ENCODE data around the gene H1-8. TPM values are rescaled to one million over a fixed set of nuclear protein-coding genes. Genes with fewer than 3 reads are reported as not detected.

The H1-8 gene
- total RNA-seq, 6 experiments from 2014 or later: not detected

DNA sequence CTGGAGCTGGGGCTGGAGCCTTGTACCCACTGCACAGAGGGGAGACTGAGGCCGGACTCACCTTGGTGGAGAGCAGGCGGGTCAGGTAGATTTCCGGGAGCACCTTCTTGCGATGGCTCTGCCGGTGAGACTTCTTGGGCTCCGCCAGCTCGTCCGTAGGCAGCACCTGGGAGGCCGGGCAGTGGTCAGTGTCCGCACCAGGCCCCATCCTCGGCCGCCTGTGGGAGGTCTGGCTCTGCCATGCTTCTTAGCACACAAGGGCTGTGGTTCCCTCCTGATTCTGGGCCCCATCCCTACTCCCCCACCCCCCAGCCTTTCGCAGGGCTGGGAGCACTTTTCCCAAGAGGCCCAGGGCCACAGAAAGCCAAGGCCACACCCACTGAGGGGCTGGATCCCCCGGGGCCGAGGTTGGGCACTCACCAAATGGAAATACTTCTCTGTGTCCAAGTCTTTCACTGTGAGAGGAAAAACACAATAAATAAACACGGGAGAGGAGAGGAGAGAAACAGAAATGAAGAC lies 17.4 kb downstream of the H1-8 start:
- Mint-ChIP-seq H3K27me3 (ENCODE audit: insufficient read depth) (peaks cover 7% of the 10 kb centered on the region), H3K4me1 (ENCODE audit: low read depth) (peaks cover 49% of the 10 kb centered on the region), H3K27ac (peak overlapping the region; percentile 97), H3K4me3 (peak overlapping the region; percentile 82), H3K9me3 (no peaks in the 10 kb centered on the region), H3K36me3 (ENCODE audit: low read depth) (peaks cover 27% of the 10 kb centered on the region)
- DNase-seq: peak; percentile 67
- TF ChIP-seq, protein P1, sequence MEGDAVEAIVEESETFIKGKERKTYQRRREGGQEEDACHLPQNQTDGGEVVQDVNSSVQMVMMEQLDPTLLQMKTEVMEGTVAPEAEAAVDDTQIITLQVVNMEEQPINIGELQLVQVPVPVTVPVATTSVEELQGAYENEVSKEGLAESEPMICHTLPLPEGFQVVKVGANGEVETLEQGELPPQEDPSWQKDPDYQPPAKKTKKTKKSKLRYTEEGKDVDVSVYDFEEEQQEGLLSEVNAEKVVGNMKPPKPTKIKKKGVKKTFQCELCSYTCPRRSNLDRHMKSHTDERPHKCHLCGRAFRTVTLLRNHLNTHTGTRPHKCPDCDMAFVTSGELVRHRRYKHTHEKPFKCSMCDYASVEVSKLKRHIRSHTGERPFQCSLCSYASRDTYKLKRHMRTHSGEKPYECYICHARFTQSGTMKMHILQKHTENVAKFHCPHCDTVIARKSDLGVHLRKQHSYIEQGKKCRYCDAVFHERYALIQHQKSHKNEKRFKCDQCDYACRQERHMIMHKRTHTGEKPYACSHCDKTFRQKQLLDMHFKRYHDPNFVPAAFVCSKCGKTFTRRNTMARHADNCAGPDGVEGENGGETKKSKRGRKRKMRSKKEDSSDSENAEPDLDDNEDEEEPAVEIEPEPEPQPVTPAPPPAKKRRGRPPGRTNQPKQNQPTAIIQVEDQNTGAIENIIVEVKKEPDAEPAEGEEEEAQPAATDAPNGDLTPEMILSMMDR (IDR thresholded peaks at IDR 0.05): no peak

DNA sequence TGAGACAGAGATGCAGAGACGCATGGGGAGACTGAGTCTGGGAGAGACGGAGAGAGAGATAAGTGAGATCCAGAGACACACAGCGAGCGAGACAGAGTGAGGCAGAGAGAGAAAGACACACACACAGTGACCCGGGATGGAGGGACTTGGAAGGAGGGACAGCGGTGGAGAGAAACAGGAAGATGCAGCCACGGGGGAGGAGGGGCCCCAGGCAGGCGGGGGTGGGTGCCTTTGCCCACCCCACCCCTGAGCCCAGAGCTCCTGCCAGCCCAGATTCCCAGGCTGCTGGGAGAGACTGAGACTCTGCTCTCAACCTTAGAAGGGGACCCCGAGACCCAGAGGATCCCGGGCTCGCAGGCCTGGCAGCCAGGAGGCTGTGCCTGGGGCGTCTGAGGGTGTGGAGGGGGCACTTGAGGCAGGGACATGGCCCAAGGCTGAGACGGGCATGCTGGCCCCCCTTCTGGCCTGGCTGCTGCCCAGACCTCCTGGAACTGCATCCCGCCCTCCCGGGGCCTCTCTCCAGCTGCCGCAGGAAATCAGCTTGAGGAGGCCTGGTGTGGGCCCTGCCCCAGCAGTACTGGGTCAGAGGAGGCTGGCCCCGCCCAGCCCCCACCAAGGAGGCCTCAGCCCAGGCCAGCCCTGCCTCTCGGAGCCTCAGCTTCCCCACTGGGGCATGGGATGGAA lies 18.1 kb downstream of the H1-8 start:
- peaks cover 49% of the 10 kb centered on the region for H3K4me1 Mint-ChIP-seq (ENCODE audit: low read depth)
- peak overlapping the region; percentile 97 for H3K27ac Mint-ChIP-seq
- peak; percentile 76 for DNase-seq
- H3K27me3 Mint-ChIP-seq (ENCODE audit: insufficient read depth): peaks cover 7% of the 10 kb centered on the region
- H3K36me3 Mint-ChIP-seq (ENCODE audit: low read depth): peaks cover 32% of the 10 kb centered on the region
- no peaks in the 10 kb centered on the region for H3K9me3 Mint-ChIP-seq
- TF ChIP-seq, protein P1 (IDR thresholded peaks at IDR 0.05): no peak
- peak overlapping the region; percentile 82 for H3K4me3 Mint-ChIP-seq

DNA sequence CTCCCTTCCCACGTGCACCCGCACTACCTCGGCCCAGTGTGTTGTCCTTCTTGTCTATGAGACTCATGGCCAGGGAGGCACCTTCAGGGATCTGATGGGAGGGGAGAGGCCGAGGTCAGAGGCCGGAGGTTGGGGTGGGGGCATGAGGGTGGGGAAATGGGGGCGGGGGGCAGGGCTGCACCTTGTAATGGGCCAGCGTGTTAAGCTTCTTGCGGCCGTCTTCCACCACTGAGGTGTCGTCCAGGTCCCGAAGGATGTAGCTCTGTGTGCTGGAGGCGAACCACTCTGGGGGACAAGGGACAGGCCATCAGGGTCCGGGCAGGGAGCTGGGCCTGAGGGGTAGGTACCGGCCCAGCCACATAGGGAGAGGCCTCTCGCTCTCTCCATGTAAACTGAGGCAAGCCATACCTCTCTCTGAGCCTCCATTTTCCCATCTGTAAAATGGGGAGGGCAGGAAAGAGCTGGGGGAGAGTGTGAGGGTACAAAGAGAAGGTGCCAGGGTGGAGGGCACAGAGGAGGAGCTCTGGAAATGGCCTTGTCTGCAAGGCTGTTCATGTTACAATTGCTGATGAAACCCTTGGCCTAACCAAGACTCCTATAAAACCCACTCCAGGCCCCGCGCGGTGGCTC lies 18.8 kb downstream of the H1-8 start:
- H3K36me3 Mint-ChIP-seq (ENCODE audit: low read depth): peaks cover 32% of the 10 kb centered on the region
- H3K4me1 Mint-ChIP-seq (ENCODE audit: low read depth): peaks cover 49% of the 10 kb centered on the region
- H3K27ac Mint-ChIP-seq: peak overlapping the region; percentile 97
- H3K4me3 Mint-ChIP-seq: no peak overlapping the region
- H3K9me3 Mint-ChIP-seq: no peaks in the 10 kb centered on the region
- no peak for DNase-seq
- TF ChIP-seq, protein P1 (IDR thresholded peaks at IDR 0.05): no peak
- H3K27me3 Mint-ChIP-seq (ENCODE audit: insufficient read depth): peaks cover 7% of the 10 kb centered on the region; the same call in 1 of the 2 replicates

DNA sequence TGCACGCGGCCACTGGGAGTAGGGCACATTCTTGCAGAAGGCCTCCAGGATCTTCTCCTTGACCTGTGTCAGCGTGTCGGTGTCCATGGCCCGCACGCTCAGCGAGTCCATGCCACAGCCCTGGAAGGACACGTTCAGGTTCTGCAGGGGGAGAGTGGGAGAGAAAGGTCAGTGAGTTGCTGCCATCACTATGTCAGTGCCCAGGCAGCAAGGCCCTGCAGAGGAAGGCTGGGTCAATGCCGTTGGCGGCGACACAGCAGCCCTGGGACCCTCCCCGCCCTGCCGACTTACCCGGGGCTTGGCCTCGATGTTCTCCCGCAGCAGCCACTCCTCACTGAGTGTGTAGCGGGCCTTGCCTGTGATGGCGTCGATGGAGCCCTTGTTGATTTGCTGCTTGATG lies 19.8 kb downstream of the H1-8 start:
- TF ChIP-seq, protein P1 (IDR thresholded peaks at IDR 0.05): no peak
- Mint-ChIP-seq H3K9me3 (no peaks in the 10 kb centered on the region), H3K27me3 (ENCODE audit: insufficient read depth) (peaks cover 4% of the 10 kb centered on the region; the same call in 1 of the 2 replicates), H3K36me3 (ENCODE audit: low read depth) (peaks cover 22% of the 10 kb centered on the region), H3K4me1 (ENCODE audit: low read depth) (peaks cover 38% of the 10 kb centered on the region), H3K27ac (no peak overlapping the region; the same call in 1 of the 2 replicates), H3K4me3 (no peak overlapping the region)
- DNase-seq: no peak

DNA sequence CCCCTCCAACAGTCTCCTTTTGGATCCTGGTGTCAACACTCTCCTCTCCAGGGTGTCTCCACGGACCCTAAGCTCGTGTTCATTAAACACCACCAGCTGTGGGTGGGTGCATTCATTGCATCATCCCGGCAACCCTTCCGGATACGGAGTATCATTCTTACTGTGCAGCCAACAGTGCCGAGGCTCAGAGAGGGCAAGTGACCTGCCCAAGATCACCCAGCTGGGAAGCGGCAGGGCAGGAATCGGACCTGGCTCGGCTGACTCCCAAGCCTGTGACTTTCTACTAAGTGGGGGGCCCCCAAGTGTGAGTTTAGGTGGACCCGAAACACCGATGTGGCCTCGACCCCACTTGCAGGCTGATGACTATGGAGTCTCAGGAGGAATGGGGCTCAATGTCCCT lies 20.4 kb downstream of the H1-8 start:
- no peak overlapping the region for H3K4me3 Mint-ChIP-seq

More for the DNA sequence above, 20.4 kb downstream of the H1-8 start:
- H3K4me1 Mint-ChIP-seq (ENCODE audit: low read depth): peaks cover 33% of the 10 kb centered on the region
- H3K9me3 Mint-ChIP-seq: no peaks in the 10 kb centered on the region
- H3K36me3 Mint-ChIP-seq (ENCODE audit: low read depth): peaks cover 17% of the 10 kb centered on the region
- TF ChIP-seq, protein P1 (IDR thresholded peaks at IDR 0.05): no peak
- no peak overlapping the region; the same call in 1 of the 2 replicates for H3K27ac Mint-ChIP-seq
- peaks cover 2% of the 10 kb centered on the region; the same call in 1 of the 2 replicates for H3K27me3 Mint-ChIP-seq (ENCODE audit: insufficient read depth)
- no peak for DNase-seq
